Right lobe of liver (tissue), 6 donors: ENCODE results near the gene ATP13A1. TPM values are rescaled to one million over a fixed set of nuclear protein-coding genes. Genes with fewer than 3 reads are reported as not detected.

ENCODE experiments used
- ATAC-seq, 4 donors: fragments of 200-7000 bp; cut with Tn5 transposase; one replicate each; pipeline ENCODE4 v1.9.1; 2020; ENCODE audit warnings: mild to moderate bottlenecking in 4 of 4, moderate library complexity in 4 of 4
- DNase-seq, 3 donors: peaks; one replicate each; pipeline ENCODE4 v3.0.0-alpha.2; 2020
- H3K27ac ChIP-seq, 3 donors: fragments of 200-600 bp; one replicate each; pipeline ENCODE4 v1.8.0; 2022
- H3K27me3 ChIP-seq, 2 donors: fragments of 200-600 bp; one replicate each; pipeline ENCODE4 v1.8.0; 2022
- H3K36me3 ChIP-seq, 4 donors: fragments of 200-600 bp; sonication (generic) in 1 of 4; one replicate each; pipeline versions ENCODE4 v1.5.1 to v1.8.0; 2017 to 2022; ENCODE audit warnings: control low read depth in 1 of 4
- H3K4me1 ChIP-seq, 4 donors: fragments of 200-600 bp; sonication (generic) in 1 of 4; one replicate each; pipeline versions ENCODE4 v1.5.1 to v1.8.0; 2017 to 2022; ENCODE audit warnings: control low read depth in 1 of 4
- H3K4me3 ChIP-seq, 3 donors: fragments of 200-600 bp; one replicate each; pipeline ENCODE4 v1.8.0; 2022
- H3K9me3 ChIP-seq, 4 donors: fragments of 200-600 bp; sonication (generic) in 1 of 4; one replicate each; pipeline versions ENCODE4 v1.5.1 to v1.8.0; 2017 to 2022; ENCODE audit warnings: control low read depth in 1 of 4
- CTCF ChIP-seq, 4 donors: fragments of 200-600 bp in 3 of 4; fragments of 450-650 bp in 1 of 4; IDR thresholded peaks; one replicate each; pipeline versions ENCODE4 v1.5.1 to v1.8.0; 2016 to 2022; ENCODE audit warnings: antibody characterized with exemption in 4 of 4, mild to moderate bottlenecking in 2 of 4
- POLR2A ChIP-seq: fragments of 450-650 bp; IDR thresholded peaks from one replicate; pipeline ENCODE4 v1.6.1; 2017; ENCODE audit warnings: antibody characterized with exemption, mild to moderate bottlenecking
- WGBS: methylation state at CpG from one replicate; pipeline ENCODE4 v1.1.6; 2018; ENCODE audit warnings: low coverage, low lambda C conversion rate; ENCODE audit not compliant: insufficient coverage; ENCODE audit errors: missing lambda C conversion rate; 5-methylcytosine and 5-hydroxymethylcytosine counted together
- intact Hi-C, 2 donors: fragments of 100-400 bp; cut with DNase I; formaldehyde crosslinking; loops; one replicate each; pipeline versions ENCODE4 v1.11.2 to v1.14.1; 2022
- total RNA-seq, 6 experiments: library from RNA; depleted of rRNA in 2 of 6; stranded (reverse); fragments of >200 nt in 2 of 6; fragmentation: NEBNext Ultra II Directional in 3 of 6; extraction: Animal tissue kit (Norgen Biotek cat#: 25700) in 3 of 6; gene quantifications; one replicate each; pipeline versions ENCODE4 v1.1.0 to v1.2.4, GENCODE V29; 2016 to 2023
- donor health status: DM: no; HTN: yes; CAD: no.
- donor health status: DM: no; HTN: no; CAD: no.
- donor health status: DM: no; HTN: no; CAD: no.
- donor health status: DM: no; HTN: yes; CAD: no.
- donor health status: DM: no; HTN: yes; CAD: no.

The ATP13A1 gene
- total RNA-seq, 6 experiments from 2014 or later: 26.3 to 159 (median 28.0) TPM

GRCh38 chr19:19631346-19631745 is 32.1 kb downstream of the ATP13A1 start:
- no peaks in the 10 kb centered on the region for H3K9me3 ChIP-seq
- H3K4me1 ChIP-seq: peaks cover 0 to 10% (median 0%) of the 10 kb centered on the region in 4 donors
- no CpG with 5 or more reads among the region's 7 CpGs for WGBS
- peaks cover 0 to 5% (median 0%) of the 10 kb centered on the region in 4 donors for H3K36me3 ChIP-seq
- intact Hi-C loops: no loop called here
- TF ChIP-seq POLR2A: no peak
- TF ChIP-seq CTCF (IDR thresholded peaks at IDR 0.05): no peak
- DNase-seq (no peak), ATAC-seq (no peak)
- no peak overlapping the region for H3K27ac ChIP-seq
- no peak overlapping the region for H3K4me3 ChIP-seq
- H3K27me3 ChIP-seq: no peaks in the 10 kb centered on the region

GRCh38 chr19:19630426-19630825 is 33.0 kb downstream of the ATP13A1 start:
- Histone ChIP-seq H3K27ac (no peak overlapping the region), H3K36me3 (peaks cover 0 to 5% (median 0%) of the 10 kb centered on the region in 4 donors), H3K4me1 (peaks cover 0 to 10% (median 0%) of the 10 kb centered on the region in 4 donors), H3K4me3 (no peak overlapping the region), H3K9me3 (no peaks in the 10 kb centered on the region), H3K27me3 (no peaks in the 10 kb centered on the region)
- 100% methylated on average over 1 of the region's 2 CpGs for WGBS
- no peak for DNase-seq
- no peak for ATAC-seq
- TF ChIP-seq CTCF (IDR thresholded peaks at IDR 0.05) (no peak), POLR2A (no peak)
- intact Hi-C loops: no loop called here

GRCh38 chr19:19630062-19630414 is 33.4 kb downstream of the ATP13A1 start:
- H3K4me1 ChIP-seq: peaks cover 0 to 10% (median 0%) of the 10 kb centered on the region in 4 donors
- DNase-seq (no peak), ATAC-seq (no peak)
- H3K36me3 ChIP-seq: peaks cover 0 to 5% (median 0%) of the 10 kb centered on the region in 4 donors
- no peaks in the 10 kb centered on the region for H3K9me3 ChIP-seq
- TF ChIP-seq POLR2A: no peak
- no peaks in the 10 kb centered on the region for H3K27me3 ChIP-seq
- intact Hi-C loops: no loop called here
- H3K4me3 ChIP-seq: no peak overlapping the region
- 100% methylated on average over 1 of the region's 11 CpGs for WGBS
- H3K27ac ChIP-seq: no peak overlapping the region

GRCh38 chr19:19628501-19629134 is 34.9 kb downstream of the ATP13A1 start:
- TF ChIP-seq POLR2A (no peak), CTCF (IDR thresholded peaks at IDR 0.05) (no peak)
- Histone ChIP-seq H3K4me3 (peak overlapping the region; percentile 25 to 49 (median 31)), H3K9me3 (no peaks in the 10 kb centered on the region), H3K4me1 (peaks cover 0 to 10% (median 0%) of the 10 kb centered on the region in 4 donors), H3K27ac (no peak overlapping the region), H3K36me3 (no peaks in the 10 kb centered on the region), H3K27me3 (no peaks in the 10 kb centered on the region)
- WGBS: 13% methylated on average over 32 of the region's 51 CpGs
- no peak for DNase-seq
- intact Hi-C loops: no loop called here
- ATAC-seq: peak; percentile 27 to 47 (median 36)

- 11% methylated on average over 9 of the region's 87 CpGs for WGBS
- TF ChIP-seq POLR2A (no peak), CTCF (IDR thresholded peaks at IDR 0.05) (no peak)
- Histone ChIP-seq H3K27ac (no peak within 1 kb of the TSS), H3K4me3 (peak within 1 kb of the TSS; percentile 25 to 49 (median 31)), H3K36me3 (no peaks in the 10 kb centered on the region), H3K9me3 (no peaks in the 10 kb centered on the region), H3K4me1 (peaks cover 0 to 10% (median 0%) of the 10 kb centered on the region in 4 donors), H3K27me3 (no peaks in the 10 kb centered on the region)
- peak; percentile 66 to 77 (median 68) for ATAC-seq
- intact Hi-C loops: no loop called here
- no peak for DNase-seq
Observed at GRCh38 chr19:19627621-19628500, 35.6 kb downstream of the ATP13A1 start, which contains the start of gene LPAR2. Gene LPAR2 (minus strand): TSS chr19:19628220. CDS start chr19:19627275, 945 bp downstream.
